ENCODE data around the gene FBXO24. TPM values are rescaled to one million over a fixed set of nuclear protein-coding genes. Genes with fewer than 3 reads are reported as not detected.

Gene FBXO24
- total and polyA plus RNA-seq, 2 of the 8 experiments (the other 6 are each of a cell fraction or from before 2014, with no cell fraction given), result 0.35 to 0.57 TPM

DNA sequence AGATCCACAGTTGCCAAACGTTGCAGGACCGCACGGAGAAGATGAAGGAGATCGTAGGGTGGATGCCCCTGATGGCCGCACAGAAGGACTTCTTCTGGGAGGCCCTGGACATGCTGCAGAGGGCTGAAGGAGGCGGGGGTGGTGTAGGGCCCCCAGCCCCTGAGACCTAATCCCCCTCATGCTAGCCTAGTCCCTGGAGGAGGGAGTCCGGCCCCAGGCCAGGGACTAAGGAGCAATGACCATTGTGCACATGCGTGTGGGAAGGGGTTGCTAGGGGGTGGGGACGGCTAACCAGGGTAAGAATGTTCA is 14.6 kb downstream of the FBXO24 start (continued):
- TF ChIP-seq RNF2 (IDR thresholded peaks at IDR 0.05; ENCODE audit: borderline replicate concordance, low read depth, low read length, missing control alignments, poor library complexity, severe bottlenecking) (no peak), SRF (IDR thresholded peaks at IDR 0.05; ENCODE audit: low read depth, low read length) (no peak), CBX8 (IDR thresholded peaks at IDR 0.05; ENCODE audit: borderline replicate concordance, low read depth, low read length) (no peak), BCL11A (IDR thresholded peaks at IDR 0.05; ENCODE audit: low read depth in 2 of 2, low read length in 2 of 2) (no peak), ASH2L (IDR thresholded peaks at IDR 0.05; ENCODE audit: low read length) (no peak), TBP (IDR thresholded peaks at IDR 0.05; ENCODE audit: low read depth, low read length) (no peak), NANOG (IDR thresholded peaks at IDR 0.05; ENCODE audit: insufficient read depth, low read depth, low read length, poor library complexity, severe bottlenecking) (no peak)
- TF ChIP-seq, protein P1, sequence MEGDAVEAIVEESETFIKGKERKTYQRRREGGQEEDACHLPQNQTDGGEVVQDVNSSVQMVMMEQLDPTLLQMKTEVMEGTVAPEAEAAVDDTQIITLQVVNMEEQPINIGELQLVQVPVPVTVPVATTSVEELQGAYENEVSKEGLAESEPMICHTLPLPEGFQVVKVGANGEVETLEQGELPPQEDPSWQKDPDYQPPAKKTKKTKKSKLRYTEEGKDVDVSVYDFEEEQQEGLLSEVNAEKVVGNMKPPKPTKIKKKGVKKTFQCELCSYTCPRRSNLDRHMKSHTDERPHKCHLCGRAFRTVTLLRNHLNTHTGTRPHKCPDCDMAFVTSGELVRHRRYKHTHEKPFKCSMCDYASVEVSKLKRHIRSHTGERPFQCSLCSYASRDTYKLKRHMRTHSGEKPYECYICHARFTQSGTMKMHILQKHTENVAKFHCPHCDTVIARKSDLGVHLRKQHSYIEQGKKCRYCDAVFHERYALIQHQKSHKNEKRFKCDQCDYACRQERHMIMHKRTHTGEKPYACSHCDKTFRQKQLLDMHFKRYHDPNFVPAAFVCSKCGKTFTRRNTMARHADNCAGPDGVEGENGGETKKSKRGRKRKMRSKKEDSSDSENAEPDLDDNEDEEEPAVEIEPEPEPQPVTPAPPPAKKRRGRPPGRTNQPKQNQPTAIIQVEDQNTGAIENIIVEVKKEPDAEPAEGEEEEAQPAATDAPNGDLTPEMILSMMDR (IDR thresholded peaks at IDR 0.05; ENCODE audit: control extremely low read depth in 1 of 3, insufficient read depth in 1 of 3, low read depth in 1 of 3, low read length in 3 of 3), result no peak

All from H1 (cell line).